ENCODE measurements around the gene TUBB2A. TPM values are rescaled to one million over a fixed set of nuclear protein-coding genes. Genes with fewer than 3 reads are reported as not detected.

The TUBB2A gene
- total and polyA plus RNA-seq, 10 of the 15 experiments (the other 5 are each of a cell fraction or from before 2014, with no cell fraction given): 2.2 to 49.5 (median 31.3) TPM

GRCh38 chr6:3175715-3176402 is 18.5 kb upstream of the TUBB2A start:
- ChIA-PET POLR2A (no interaction called here), RAD21 (ENCODE audit: unreplicated experiment) (no interaction called here), SMC1A (ENCODE audit: uncharacterized antibody, unreplicated experiment) (interaction anchor here (0.6 kb wide), 1 partner anchor 20 kb away, joined by 3 read pairs; no protein-coding TSS in a partner anchor), CTCF (no interaction called here)
- no peak overlapping the region for H3K4me2 ChIP-seq (ENCODE audit: control insufficient read depth, insufficient read depth)
- no peak overlapping the region for H3K4me3 ChIP-seq
- H4K20me1 ChIP-seq (ENCODE audit: control insufficient read depth, insufficient read depth): no peaks in the 10 kb centered on the region
- DNase-seq (ENCODE audit: low read depth, low spot score) (no peak), ATAC-seq (no peak), FAIRE-seq (no peak)
- BruUV-seq (replicated peaks): no TSS peak
- no peak overlapping the region for H3K27ac ChIP-seq (ENCODE audit: control insufficient read depth, insufficient read depth)
- no peak overlapping the region for H2AFZ ChIP-seq (ENCODE audit: control insufficient read depth, low read depth, low read length)
- H3K4me1 ChIP-seq (ENCODE audit: control insufficient read depth, insufficient read depth, low read length): no peaks in the 10 kb centered on the region
- 33% methylated on average over 11 of the region's 11 CpGs for WGBS (ENCODE audit: insufficient coverage, insufficient replicate concordance, low lambda C conversion rate, missing lambda C conversion rate)
- H3K27me3 ChIP-seq (replicated peaks in 1 of 2; ENCODE audit: control insufficient read depth in 2 of 2, insufficient read depth in 2 of 2, low read length in 1 of 2): no peaks in the 10 kb centered on the region
- H3K36me3 ChIP-seq (ENCODE audit: control insufficient read depth in 2 of 2, insufficient read depth in 2 of 2, low read length in 1 of 2): no peaks in the 10 kb centered on the region
- in situ Hi-C loops (cut with MboI): no loop called here
- H3K9me3 ChIP-seq (replicated peaks; ENCODE audit: control insufficient read depth, insufficient read depth, low read length): no peaks in the 10 kb centered on the region
- no peaks in the 10 kb centered on the region for H3K79me2 ChIP-seq (ENCODE audit: control insufficient read depth, insufficient read depth, low read length)
- intact Hi-C loops (cut with micrococcal nuclease; ENCODE audit: unreplicated experiment): no loop called here
- H3K9ac ChIP-seq (ENCODE audit: control insufficient read depth, insufficient read depth, low read length): no peak overlapping the region
- TF ChIP-seq MYB (IDR thresholded peaks at IDR 0.05; ENCODE audit: borderline replicate concordance, low read depth, low read length) (no peak), ZBTB40 (IDR thresholded peaks at IDR 0.05; ENCODE audit: borderline replicate concordance) (no peak), EGR1 (IDR thresholded peaks at IDR 0.05; ENCODE audit: borderline replicate concordance in 1 of 2, low read depth in 2 of 2, low read length in 2 of 2) (no peak), DPF2 (IDR thresholded peaks at IDR 0.05) (no peak), NRF1 (conservative IDR thresholded peaks at IDR 0.05; ENCODE audit: low read depth, low read length) (no peak), HDAC6 (IDR thresholded peaks at IDR 0.05; ENCODE audit: unreplicated experiment) (no peak), SRF (IDR thresholded peaks at IDR 0.05; ENCODE audit: low read depth in 2 of 2, low read length in 2 of 2) (no peak), BCLAF1 (IDR thresholded peaks at IDR 0.05) (no peak), KAT2A (conservative IDR thresholded peaks at IDR 0.05; ENCODE audit: control insufficient read depth, low read depth, low read length) (no peak)
- TF ChIP-seq, protein P1, sequence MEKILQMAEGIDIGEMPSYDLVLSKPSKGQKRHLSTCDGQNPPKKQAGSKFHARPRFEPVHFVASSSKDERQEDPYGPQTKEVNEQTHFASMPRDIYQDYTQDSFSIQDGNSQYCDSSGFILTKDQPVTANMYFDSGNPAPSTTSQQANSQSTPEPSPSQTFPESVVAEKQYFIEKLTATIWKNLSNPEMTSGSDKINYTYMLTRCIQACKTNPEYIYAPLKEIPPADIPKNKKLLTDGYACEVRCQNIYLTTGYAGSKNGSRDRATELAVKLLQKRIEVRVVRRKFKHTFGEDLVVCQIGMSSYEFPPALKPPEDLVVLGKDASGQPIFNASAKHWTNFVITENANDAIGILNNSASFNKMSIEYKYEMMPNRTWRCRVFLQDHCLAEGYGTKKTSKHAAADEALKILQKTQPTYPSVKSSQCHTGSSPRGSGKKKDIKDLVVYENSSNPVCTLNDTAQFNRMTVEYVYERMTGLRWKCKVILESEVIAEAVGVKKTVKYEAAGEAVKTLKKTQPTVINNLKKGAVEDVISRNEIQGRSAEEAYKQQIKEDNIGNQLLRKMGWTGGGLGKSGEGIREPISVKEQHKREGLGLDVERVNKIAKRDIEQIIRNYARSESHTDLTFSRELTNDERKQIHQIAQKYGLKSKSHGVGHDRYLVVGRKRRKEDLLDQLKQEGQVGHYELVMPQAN (conservative IDR thresholded peaks at IDR 0.05): no peak
- TF ChIP-seq, protein P2, sequence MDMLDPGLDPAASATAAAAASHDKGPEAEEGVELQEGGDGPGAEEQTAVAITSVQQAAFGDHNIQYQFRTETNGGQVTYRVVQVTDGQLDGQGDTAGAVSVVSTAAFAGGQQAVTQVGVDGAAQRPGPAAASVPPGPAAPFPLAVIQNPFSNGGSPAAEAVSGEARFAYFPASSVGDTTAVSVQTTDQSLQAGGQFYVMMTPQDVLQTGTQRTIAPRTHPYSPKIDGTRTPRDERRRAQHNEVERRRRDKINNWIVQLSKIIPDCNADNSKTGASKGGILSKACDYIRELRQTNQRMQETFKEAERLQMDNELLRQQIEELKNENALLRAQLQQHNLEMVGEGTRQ (IDR thresholded peaks at IDR 0.05; ENCODE audit: borderline replicate concordance, low read depth, low read length): no peak

Data from GM12878 (cell line).